OCI-LY7 (cell line): Measurements from ENCODE around the gene GNB1L.

Experiments
- CTCF ChIP-seq: fragments of 200-600 bp; sonication (generic); conservative IDR thresholded peaks from 2 replicates; pipeline ENCODE4 v1.5.1; 2014; ENCODE audit warnings: mild to moderate bottlenecking, antibody characterized with exemption, low read length, moderate library complexity, mixed read lengths
- EZH2phosphoT487 ChIP-seq: fragments of 200-600 bp; sonication (generic); IDR thresholded peaks from 2 replicates; pipeline ENCODE4 v1.6.1; 2018; ENCODE audit warnings: low read depth, borderline replicate concordance, mild to moderate bottlenecking, mixed run types, antibody characterized with exemption, low read length, moderate library complexity, mixed read lengths

GRCh38 chr22:19749876-19750275 is 104.8 kb downstream of the GNB1L start:
- TF ChIP-seq CTCF (no peak), EZH2phosphoT487 (no peak)
